Prostate gland (tissue), 2 donors: ENCODE data around the gene NEUROD4. TPM values are rescaled to one million over a fixed set of nuclear protein-coding genes. Genes with fewer than 3 reads are reported as not detected.

Experiments used
- DNase-seq: peaks from one replicate; pipeline ENCODE4 v3.0.0-alpha.2; 2019; ENCODE audit warnings: low spot score
- H3K27ac ChIP-seq, 2 donors: fragments of 200-600 bp; sonication (generic); 2 replicates each; pipeline ENCODE4 v1.5.1; 2017 to 2019
- H3K27me3 ChIP-seq: fragments of 200-600 bp; sonication (generic); replicated peaks from 2 replicates; pipeline ENCODE4 v1.5.1; 2019; ENCODE audit not compliant: insufficient read depth
- H3K36me3 ChIP-seq, 2 donors: fragments of 200-600 bp; sonication (generic); 1 replicate in 1 of 2; 2 replicates in 1 of 2; pipeline versions ENCODE4 v1.5.1 to v1.8.1; 2017 to 2019
- H3K4me1 ChIP-seq: fragments of 200-600 bp; sonication (generic); replicated peaks from 2 replicates; pipeline ENCODE4 v1.5.1; 2019
- H3K4me3 ChIP-seq, 2 donors: fragments of 200-600 bp; sonication (generic); 2 replicates each; pipeline ENCODE4 v1.5.1; 2017 to 2019
- H3K9me3 ChIP-seq: fragments of 200-600 bp; sonication (generic); 2 replicates; pipeline ENCODE4 v1.5.1; 2017
- POLR2A ChIP-seq: fragments of 450-650 bp; IDR thresholded peaks from one replicate; pipeline ENCODE4 v1.6.1; 2016; ENCODE audit warnings: antibody characterized with exemption, mild to moderate bottlenecking
- POLR2AphosphoS5 ChIP-seq: sonication (generic); formaldehyde crosslinking; IDR thresholded peaks from one replicate; pipeline ENCODE4 v1.6.1; 2017; ENCODE audit warnings: antibody characterized with exemption
- WGBS: methylation state at CpG from one replicate; pipeline ENCODE4 v1.1.5; 2018; 5-methylcytosine and 5-hydroxymethylcytosine counted together
- intact Hi-C: fragments of 100-400 bp; cut with DNase I; formaldehyde crosslinking; loops from one replicate; pipeline ENCODE4 v1.14.2; 2022
- total RNA-seq, 2 donors: library from RNA; depleted of rRNA; stranded (reverse); fragments of >200 nt; gene quantifications; one replicate each; pipeline ENCODE4 v1.1.0, GENCODE V29; 2016
- TF ChIP-seq, protein P1 (sequence below), 4 experiments: fragments of 200-600 bp in 2 of 4; fragments of 450-650 bp in 2 of 4; sonication (generic) in 2 of 4; IDR thresholded peaks; 1 replicate in 3 of 4; 2 replicates in 1 of 4; pipeline ENCODE4 v1.5.1; 2016 to 2019; ENCODE audit warnings: antibody characterized with exemption in 4 of 4, mild to moderate bottlenecking in 2 of 4, moderate library complexity in 2 of 4

The NEUROD4 gene
- total RNA-seq, 2 donors from 2014 or later, result 0.11 TPM; not detected in 1

GRCh38 chr12:55073043-55074022 is 53.6 kb downstream of the NEUROD4 start:
- Histone ChIP-seq H3K27ac (no peak overlapping the region), H3K9me3 (no peaks in the 10 kb centered on the region), H3K4me3 (no peak overlapping the region), H3K4me1 (no peaks in the 10 kb centered on the region), H3K36me3 (no peaks in the 10 kb centered on the region), H3K27me3 (no peaks in the 10 kb centered on the region)
- 37% methylated on average over 8 of the region's 8 CpGs for WGBS
- intact Hi-C loops, result loop anchor here (1.0 kb wide), 1 partner anchor 80 kb away; no protein-coding TSS in a partner anchor
- DNase-seq, result peak; percentile 50
- TF ChIP-seq POLR2A, result no peak
- TF ChIP-seq, protein P1, sequence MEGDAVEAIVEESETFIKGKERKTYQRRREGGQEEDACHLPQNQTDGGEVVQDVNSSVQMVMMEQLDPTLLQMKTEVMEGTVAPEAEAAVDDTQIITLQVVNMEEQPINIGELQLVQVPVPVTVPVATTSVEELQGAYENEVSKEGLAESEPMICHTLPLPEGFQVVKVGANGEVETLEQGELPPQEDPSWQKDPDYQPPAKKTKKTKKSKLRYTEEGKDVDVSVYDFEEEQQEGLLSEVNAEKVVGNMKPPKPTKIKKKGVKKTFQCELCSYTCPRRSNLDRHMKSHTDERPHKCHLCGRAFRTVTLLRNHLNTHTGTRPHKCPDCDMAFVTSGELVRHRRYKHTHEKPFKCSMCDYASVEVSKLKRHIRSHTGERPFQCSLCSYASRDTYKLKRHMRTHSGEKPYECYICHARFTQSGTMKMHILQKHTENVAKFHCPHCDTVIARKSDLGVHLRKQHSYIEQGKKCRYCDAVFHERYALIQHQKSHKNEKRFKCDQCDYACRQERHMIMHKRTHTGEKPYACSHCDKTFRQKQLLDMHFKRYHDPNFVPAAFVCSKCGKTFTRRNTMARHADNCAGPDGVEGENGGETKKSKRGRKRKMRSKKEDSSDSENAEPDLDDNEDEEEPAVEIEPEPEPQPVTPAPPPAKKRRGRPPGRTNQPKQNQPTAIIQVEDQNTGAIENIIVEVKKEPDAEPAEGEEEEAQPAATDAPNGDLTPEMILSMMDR (IDR thresholded peaks at IDR 0.05), result peak; percentile 66 to 87 (median 72)

GRCh38 chr12:55074806-55075205 is 55.0 kb downstream of the NEUROD4 start:
- intact Hi-C loops, result no loop called here
- TF ChIP-seq POLR2A, result no peak
- no peak for TF ChIP-seq POLR2AphosphoS5
- TF ChIP-seq, protein P1 (IDR thresholded peaks at IDR 0.05), result no peak
- 32% methylated on average over 3 of the region's 3 CpGs for WGBS
- no peak overlapping the region for H3K4me3 ChIP-seq
- H3K4me1 ChIP-seq, result no peaks in the 10 kb centered on the region
- no peak for DNase-seq
- H3K9me3 ChIP-seq, result no peaks in the 10 kb centered on the region
- no peaks in the 10 kb centered on the region for H3K27me3 ChIP-seq
- no peaks in the 10 kb centered on the region for H3K36me3 ChIP-seq
- H3K27ac ChIP-seq, result no peak overlapping the region

Other genes with a start within 250 kb of the NEUROD4 start
- gene MUCL1, start 165.5 kb upstream of the NEUROD4 start, total RNA-seq, result not detected
- 1 to 10 TPM in 1 of 2 donors, under 1 TPM in 1; 0.41 to 6.1 TPM for gene TESPA1, start 35.2 kb upstream of the NEUROD4 start, total RNA-seq
- gene OR9K2, start 106.4 kb downstream of the NEUROD4 start, total RNA-seq, result not detected
- gene OR10A7, start 201.1 kb downstream of the NEUROD4 start, total RNA-seq, result not detected
- gene OR6C74, start 224.6 kb downstream of the NEUROD4 start, total RNA-seq, result not detected